GM23248 (cell line): Measurements from ENCODE around the gene SPG7. TPM values are rescaled to one million over a fixed set of nuclear protein-coding genes. Genes with fewer than 3 reads are reported as not detected.

Experiments used
- DNase-seq: peaks from one replicate; pipeline ENCODE4 v3.0.0-alpha.2; 2015
- H2AFZ ChIP-seq: fragments of 200-600 bp; sonication (generic); 2 replicates; pipeline ENCODE4 v1.6.1; 2016; ENCODE audit warnings: antibody characterized with exemption
- H3F3A ChIP-seq: fragments of 200-600 bp; sonication (generic); 2 replicates; pipeline ENCODE4 v1.6.1; 2016; ENCODE audit warnings: mild to moderate bottlenecking, antibody characterized with exemption, mixed run types; ENCODE audit not compliant: insufficient read depth
- H3K27ac ChIP-seq: fragments of 200-600 bp; sonication (generic); 2 replicates; pipeline ENCODE4 v1.5.1; 2016; ENCODE audit warnings: mild to moderate bottlenecking
- H3K27me3 ChIP-seq: fragments of 200-600 bp; sonication (generic); replicated peaks from 2 replicates; pipeline ENCODE4 v1.6.1; 2016; ENCODE audit warnings: mild to moderate bottlenecking; ENCODE audit not compliant: insufficient read depth
- H3K36me3 ChIP-seq: fragments of 200-600 bp; sonication (generic); 2 replicates; pipeline ENCODE4 v1.6.1; 2016; ENCODE audit warnings: low read depth, mild to moderate bottlenecking
- H3K4me1 ChIP-seq: fragments of 200-600 bp; sonication (generic); 2 replicates; pipeline ENCODE4 v1.6.1; 2016; ENCODE audit warnings: mild to moderate bottlenecking; ENCODE audit not compliant: insufficient read depth
- H3K4me2 ChIP-seq: fragments of 200-600 bp; sonication (generic); one replicate; pipeline ENCODE4 v1.6.1; 2016; ENCODE audit warnings: mild to moderate bottlenecking; ENCODE audit not compliant: unreplicated experiment
- H3K4me3 ChIP-seq: fragments of 200-600 bp; sonication (generic); 2 replicates; pipeline ENCODE4 v1.5.1; 2016; ENCODE audit warnings: mild to moderate bottlenecking
- H3K79me2 ChIP-seq: fragments of 200-600 bp; sonication (generic); 2 replicates; pipeline ENCODE4 v1.6.1; 2016; ENCODE audit warnings: mild to moderate bottlenecking; ENCODE audit not compliant: insufficient read depth
- H3K9ac ChIP-seq: fragments of 200-600 bp; sonication (generic); 2 replicates; pipeline ENCODE4 v1.6.1; 2016; ENCODE audit warnings: mild to moderate bottlenecking
- H3K9me2 ChIP-seq: fragments of 200-600 bp; sonication (generic); 2 replicates; pipeline ENCODE4 v1.6.1; 2016; ENCODE audit warnings: mixed run types, mild to moderate bottlenecking, moderate library complexity; ENCODE audit not compliant: insufficient read depth
- H3K9me3 ChIP-seq: fragments of 200-600 bp; sonication (generic); one replicate; pipeline ENCODE4 v1.6.1; 2017; ENCODE audit warnings: low read depth
- H4K20me1 ChIP-seq: fragments of 200-600 bp; sonication (generic); 2 replicates; pipeline ENCODE4 v1.6.0; 2016; ENCODE audit not compliant: insufficient read depth
- EZH2 ChIP-seq: fragments of 200-600 bp; sonication (generic); IDR thresholded peaks from 2 replicates; pipeline ENCODE4 v1.6.1; 2018; ENCODE audit warnings: antibody characterized with exemption, mild to moderate bottlenecking; ENCODE audit not compliant: insufficient read depth, poor library complexity, severe bottlenecking
- EZH2phosphoT487 ChIP-seq: fragments of 200-600 bp; sonication (generic); IDR thresholded peaks from 2 replicates; pipeline ENCODE4 v1.6.1; 2018; ENCODE audit warnings: antibody characterized with exemption, moderate library complexity, mild to moderate bottlenecking, low read depth; ENCODE audit not compliant: insufficient read depth
- WGBS, 2 experiments: methylation state at CpG; one replicate each; pipeline ENCODE4 v1.1.6; 2015 to 2017; ENCODE audit warnings: low lambda C conversion rate in 2 of 2, low coverage in 1 of 2; ENCODE audit errors: missing lambda C conversion rate in 2 of 2; 5-methylcytosine and 5-hydroxymethylcytosine counted together
- in situ Hi-C: fragments of 300-500 bp; cut with MboI; formaldehyde crosslinking; loops from 2 replicates; pipeline ENCODE4 v1.15.0; 2020
- polyA plus RNA-seq: library from polyadenylated mRNA; unstranded; fragments of >200 nt; fragmentation: Nextera tagmentation; extraction: Ambion mirVana; gene quantifications from 2 replicates; pipeline ENCODE4 v1.2.1, GENCODE V29; 2016
- total RNA-seq: library from RNA; depleted of rRNA; stranded (reverse); fragments of >200 nt; shearing (Covaris generic); gene quantifications from 2 replicates; pipeline ENCODE4 v1.2.3, GENCODE V29; 2014

The SPG7 gene
- total and polyA plus RNA-seq, 2 experiments from 2014 or later, result 53.9 to 155 TPM

GRCh38 chr16:89581861-89582563, 73.8 kb downstream of the SPG7 start:
- H3K4me2 ChIP-seq, result peak overlapping the region; percentile 30
- H3K9ac ChIP-seq, result peak overlapping the region; percentile 46; the same call in 1 of the 2 replicates

DNA sequence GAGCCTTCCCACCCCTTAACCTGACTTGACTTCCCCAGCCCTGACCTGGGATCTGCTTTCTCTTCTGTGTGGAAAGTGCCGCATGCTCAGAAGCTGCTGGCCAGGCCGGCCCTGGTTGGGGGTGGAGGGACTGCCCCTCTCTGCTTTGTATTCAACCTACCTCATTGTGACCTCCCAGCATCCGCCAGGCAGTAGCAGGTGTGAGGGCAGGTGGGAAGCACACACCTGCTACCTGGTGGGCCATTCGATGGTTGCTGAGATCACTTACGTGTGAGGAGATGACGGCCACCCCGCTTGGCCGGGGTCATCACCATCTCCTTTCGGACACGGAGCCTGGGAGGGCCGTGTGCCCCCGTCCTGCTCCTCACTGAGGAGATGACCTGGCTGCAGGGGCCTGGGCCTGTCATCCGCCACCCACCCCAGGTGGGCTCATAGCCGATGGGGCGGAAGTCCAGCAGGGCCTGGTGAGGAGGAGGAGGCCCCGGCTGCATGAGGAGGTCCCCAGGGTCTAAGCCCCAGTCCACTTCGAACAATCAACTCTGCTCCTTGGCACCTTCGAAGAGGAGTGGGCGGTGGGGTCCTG, 74.5 kb downstream of the SPG7 start:
- Histone ChIP-seq H3K27me3 (no peaks in the 10 kb centered on the region), H3K4me1 (peaks cover 16% of the 10 kb centered on the region), H3K9ac (peak overlapping the region; percentile 46; the same call in 1 of the 2 replicates), H3K79me2 (no peaks in the 10 kb centered on the region), H3K27ac (no peak overlapping the region), H3F3A (peaks cover 16% of the 10 kb centered on the region), H4K20me1 (no peaks in the 10 kb centered on the region), H3K4me2 (peak overlapping the region; percentile 30), H2AFZ (peak overlapping the region; percentile 45; the same call in 1 of the 2 replicates), H3K4me3 (no peak overlapping the region), H3K36me3 (no peaks in the 10 kb centered on the region), H3K9me3 (no peaks in the 10 kb centered on the region), H3K9me2 (no peaks in the 10 kb centered on the region)
- no peak for TF ChIP-seq EZH2phosphoT487
- in situ Hi-C loops, result no loop called here
- no peak for DNase-seq
- 87 to 89% methylated on average over 19 of the region's 19 CpGs for WGBS, 2 experiments

More at GRCh38 chr16:89581861-89582563, 73.8 kb downstream of the SPG7 start:
- in situ Hi-C loops, result no loop called here
- H3K9me2 ChIP-seq, result no peaks in the 10 kb centered on the region
- H2AFZ ChIP-seq, result peak overlapping the region; percentile 45
- peaks cover 16% of the 10 kb centered on the region for H3K4me1 ChIP-seq
- WGBS, 2 experiments, result 58 to 62% methylated on average over 15 of the region's 15 CpGs
- peak; percentile 63 for DNase-seq
- H3F3A ChIP-seq, result peaks cover 16% of the 10 kb centered on the region
- H4K20me1 ChIP-seq, result no peaks in the 10 kb centered on the region
- no peak overlapping the region for H3K4me3 ChIP-seq
- peak overlapping the region; percentile 75 for H3K27ac ChIP-seq
- no peaks in the 10 kb centered on the region for H3K79me2 ChIP-seq
- no peaks in the 10 kb centered on the region for H3K9me3 ChIP-seq
- H3K36me3 ChIP-seq, result no peaks in the 10 kb centered on the region
- no peak for TF ChIP-seq EZH2phosphoT487
- TF ChIP-seq EZH2, result no peak
- H3K27me3 ChIP-seq, result no peaks in the 10 kb centered on the region

DNA sequence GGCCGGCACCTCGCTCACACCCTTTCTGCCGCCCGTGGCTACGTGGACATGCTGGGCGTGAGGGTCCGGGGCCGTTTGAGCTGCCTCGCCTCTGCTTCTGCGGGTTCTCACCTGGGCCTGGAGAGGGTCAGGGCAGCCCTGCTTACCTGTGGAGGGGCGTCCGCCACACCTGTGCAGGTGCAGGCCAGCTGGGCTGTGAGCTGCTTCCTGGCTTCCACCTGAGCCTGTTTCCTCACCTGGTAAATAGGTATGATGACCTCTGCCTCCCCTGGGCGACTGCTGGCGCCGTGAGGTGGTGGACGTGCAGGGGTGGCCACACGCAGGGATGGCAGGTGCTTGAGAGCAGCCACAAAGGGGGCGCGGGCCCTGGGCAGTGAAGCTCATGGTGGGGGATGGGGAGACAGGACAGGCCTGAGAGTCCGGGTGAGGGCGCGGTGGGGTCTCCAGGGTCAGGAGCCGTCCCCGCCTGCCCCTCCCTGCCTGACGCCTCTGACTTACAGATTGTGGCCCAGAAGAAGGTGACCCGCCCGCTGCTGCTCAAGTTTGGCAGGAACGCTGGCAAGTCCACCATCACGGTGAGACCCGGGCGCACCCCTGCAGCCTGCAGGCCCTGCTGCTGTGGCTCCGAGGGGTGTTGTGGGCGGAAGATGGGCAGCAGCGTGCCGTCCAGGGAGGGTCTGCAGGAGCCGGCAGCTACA, 75.1 kb downstream of the SPG7 start:
- H2AFZ ChIP-seq, result no peak overlapping the region
- no peak overlapping the region for H3K9ac ChIP-seq
- no peak overlapping the region for H3K4me2 ChIP-seq
- no peak overlapping the region for H3K4me3 ChIP-seq
- peaks cover 16% of the 10 kb centered on the region for H3K4me1 ChIP-seq
- no peaks in the 10 kb centered on the region for H3K9me2 ChIP-seq
- H3K36me3 ChIP-seq, result no peaks in the 10 kb centered on the region
- H3K79me2 ChIP-seq, result no peaks in the 10 kb centered on the region
- H3F3A ChIP-seq, result peaks cover 16% of the 10 kb centered on the region
- H3K9me3 ChIP-seq, result no peaks in the 10 kb centered on the region
- TF ChIP-seq EZH2phosphoT487 (no peak), EZH2 (no peak)
- 84 to 89% methylated on average over 28 to 36 of the region's 36 CpGs for WGBS, 2 experiments
- no peak overlapping the region for H3K27ac ChIP-seq
- H3K27me3 ChIP-seq, result no peaks in the 10 kb centered on the region
- DNase-seq, result no peak
- H4K20me1 ChIP-seq, result no peaks in the 10 kb centered on the region
- in situ Hi-C loops, result no loop called here

- in situ Hi-C loops, result no loop called here
- Histone ChIP-seq H3K9me3 (no peaks in the 10 kb centered on the region), H3K27ac (no peak overlapping the region), H3K9me2 (no peaks in the 10 kb centered on the region), H2AFZ (no peak overlapping the region), H4K20me1 (no peaks in the 10 kb centered on the region), H3K27me3 (no peaks in the 10 kb centered on the region), H3K9ac (no peak overlapping the region), H3F3A (peaks cover 16% of the 10 kb centered on the region), H3K36me3 (no peaks in the 10 kb centered on the region), H3K4me1 (peaks cover 16% of the 10 kb centered on the region), H3K4me3 (no peak overlapping the region), H3K4me2 (no peak overlapping the region), H3K79me2 (no peaks in the 10 kb centered on the region)
- WGBS, 2 experiments, result 88 to 92% methylated on average over 35 to 49 of the region's 49 CpGs
- DNase-seq, result peak; percentile 36
- TF ChIP-seq EZH2, result no peak
- no peak for TF ChIP-seq EZH2phosphoT487
These were observed 75.9 kb downstream of the SPG7 start for GRCh38 chr16:89583895-89584644.
